ENCODE measurements around the gene KLHDC4. TPM values are rescaled to one million over a fixed set of nuclear protein-coding genes. Genes with fewer than 3 reads are reported as not detected.

KLHDC4 gene
- polyA plus RNA-seq, 1 of the 3 experiments (the other 2 are of a cell fraction): 51.2 TPM

GRCh38 chr16:87729266-87729954 lies 36.4 kb downstream of the KLHDC4 start:
- H3K9ac ChIP-seq: no peak overlapping the region
- no peak for TF ChIP-seq PBX3 (IDR thresholded peaks at IDR 0.05)
- no peak for TF ChIP-seq USF2 (IDR thresholded peaks at IDR 0.05; ENCODE audit: borderline replicate concordance, low read depth, low read length)
- no peak for TF ChIP-seq GABPA (IDR thresholded peaks at IDR 0.05; ENCODE audit: low read depth)
- no peak for TF ChIP-seq CHD2 (IDR thresholded peaks at IDR 0.05; ENCODE audit: low read length, partially characterized antibody)
- no peak for TF ChIP-seq RXRA (IDR thresholded peaks at IDR 0.05; ENCODE audit: borderline replicate concordance, low read depth)
- no peak for TF ChIP-seq TAF1 (IDR thresholded peaks at IDR 0.05; ENCODE audit: borderline replicate concordance, low read depth, low read length)
- no peak for TF ChIP-seq FOXJ3 (CRISPR knock-in tag; IDR thresholded peaks at IDR 0.05)
- no peak for TF ChIP-seq NFIC (IDR thresholded peaks at IDR 0.05; ENCODE audit: borderline replicate concordance)
- no peak for TF ChIP-seq RCOR1 (IDR thresholded peaks at IDR 0.05; ENCODE audit: low read length)
- TF ChIP-seq EZH2phosphoT487 (IDR thresholded peaks at IDR 0.05; ENCODE audit: borderline replicate concordance, low read depth): no peak
- no peak for TF ChIP-seq IRF3 (IDR thresholded peaks at IDR 0.05; ENCODE audit: low read depth, low read length)
- no peak for TF ChIP-seq TCF12 (IDR thresholded peaks at IDR 0.05)
- TF ChIP-seq SIN3A (IDR thresholded peaks at IDR 0.05; ENCODE audit: borderline replicate concordance, low read depth, low read length): no peak
- TF ChIP-seq GATA2 (CRISPR knock-in tag; IDR thresholded peaks at IDR 0.05): no peak
- H3K4me2 ChIP-seq: no peak overlapping the region
- no peak for DNase-seq
- ChIA-PET POLR2A (no interaction called here), CTCF (interaction anchor here (1.5 kb wide), 1 partner anchor 36 kb away, joined by 3 read pairs; the partner anchor contains the start of gene KLHDC4)
- H3K4me1 ChIP-seq (ENCODE audit: control insufficient read depth in 1 of 2, insufficient read depth in 2 of 2, low read depth in 1 of 2, low read length in 1 of 2): peaks cover 0 to 7% of the 10 kb centered on the region in 2 experiments; a peak in 1 of 4 replicates
- no peak overlapping the region for H3K4me3 ChIP-seq (ENCODE audit: low read depth in 2 of 2, low read length in 1 of 2)
- peaks cover 9 to 30% of the 10 kb centered on the region in 2 experiments for H3K36me3 ChIP-seq (replicated peaks in 1 of 2; ENCODE audit: control insufficient read depth in 1 of 2, insufficient read depth in 2 of 2, low read length in 1 of 2)
- no peak overlapping the region for H3K27ac ChIP-seq (ENCODE audit: low read depth in 2 of 2, low read length in 1 of 2)
- no peak overlapping the region for H2AFZ ChIP-seq (ENCODE audit: low read depth)
- no peaks in the 10 kb centered on the region for H3K9me3 ChIP-seq
- no peaks in the 10 kb centered on the region for H3K9me2 ChIP-seq
- no peaks in the 10 kb centered on the region for H3F3A ChIP-seq (replicated peaks; ENCODE audit: insufficient read depth)
- H4K20me1 ChIP-seq (ENCODE audit: insufficient read depth): no peaks in the 10 kb centered on the region; the same call in 1 of the 2 replicates
- 96% methylated on average over 13 of the region's 17 CpGs for WGBS (ENCODE audit: low lambda C conversion rate)
- H3K27me3 ChIP-seq (ENCODE audit: insufficient read depth): no peaks in the 10 kb centered on the region
- H3K79me2 ChIP-seq (ENCODE audit: insufficient read depth): no peaks in the 10 kb centered on the region

GRCh38 chr16:87728026-87728425 lies 37.8 kb downstream of the KLHDC4 start:
- WGBS (ENCODE audit: low lambda C conversion rate): 90% methylated on average over 12 of the region's 12 CpGs
- TF ChIP-seq FOXM1 (IDR thresholded peaks at IDR 0.05; ENCODE audit: low read depth) (no peak), PBX3 (IDR thresholded peaks at IDR 0.05) (no peak), GABPA (IDR thresholded peaks at IDR 0.05; ENCODE audit: low read depth) (no peak), FOSL2 (IDR thresholded peaks at IDR 0.05; ENCODE audit: borderline replicate concordance, low read depth) (no peak)
- no peak overlapping the region for H3K4me2 ChIP-seq
- no peak overlapping the region for H2AFZ ChIP-seq (ENCODE audit: low read depth)
- H3K79me2 ChIP-seq (ENCODE audit: insufficient read depth): no peaks in the 10 kb centered on the region
- H3K27ac ChIP-seq (ENCODE audit: low read depth in 2 of 2, low read length in 1 of 2): no peak overlapping the region
- no peaks in the 10 kb centered on the region for H3K9me2 ChIP-seq
- H3K9ac ChIP-seq: no peak overlapping the region
- no peaks in the 10 kb centered on the region for H3K27me3 ChIP-seq (ENCODE audit: insufficient read depth)
- peaks cover 8 to 16% of the 10 kb centered on the region in 2 experiments; a peak in 3 of 4 replicates for H3K4me1 ChIP-seq (ENCODE audit: control insufficient read depth in 1 of 2, insufficient read depth in 2 of 2, low read depth in 1 of 2, low read length in 1 of 2)
- H3K36me3 ChIP-seq (replicated peaks in 1 of 2; ENCODE audit: control insufficient read depth in 1 of 2, insufficient read depth in 2 of 2, low read length in 1 of 2): peaks cover 9 to 30% of the 10 kb centered on the region in 2 experiments
- peaks cover 12% of the 10 kb centered on the region for H4K20me1 ChIP-seq (ENCODE audit: insufficient read depth)
- no peak for DNase-seq
- H3F3A ChIP-seq (replicated peaks; ENCODE audit: insufficient read depth): peaks cover 7% of the 10 kb centered on the region
- no peak overlapping the region for H3K4me3 ChIP-seq (ENCODE audit: low read depth in 2 of 2, low read length in 1 of 2)
- ChIA-PET POLR2A (no interaction called here), CTCF (no interaction called here)
- no peaks in the 10 kb centered on the region for H3K9me3 ChIP-seq

Measured in SK-N-SH (cell line).